WI38 (cell line): Measurements from ENCODE around the gene VPS26B.
A peak's percentile ranks its signal among the peaks of the same experiment; 100 is the strongest.

ENCODE experiments used
- H3K4me3 ChIP-seq: 2 replicates; pipeline ENCODE4 v1.5.1; 2011; ENCODE audit warnings: low read depth, mild to moderate bottlenecking, control low read depth, low read length
- CTCF ChIP-seq: IDR thresholded peaks from 2 replicates; pipeline ENCODE4 v1.5.1; 2012; ENCODE audit warnings: low read depth, mild to moderate bottlenecking, control low read depth, low read length

The VPS26B gene

GRCh38 chr11:134258577-134258976 is 34.1 kb downstream of the VPS26B start:
- TF ChIP-seq CTCF: no peak
- no peak overlapping the region for H3K4me3 ChIP-seq

GRCh38 chr11:134260503-134260902 is 36.0 kb downstream of the VPS26B start:
- H3K4me3 ChIP-seq: no peak overlapping the region

GRCh38 chr11:134260983-134261382 is 36.5 kb downstream of the VPS26B start:
- TF ChIP-seq CTCF: no peak
- no peak overlapping the region for H3K4me3 ChIP-seq

More at GRCh38 chr11:134260503-134260902, 36.0 kb downstream of the VPS26B start:
- TF ChIP-seq CTCF: no peak

GRCh38 chr11:134261626-134262488 is 37.4 kb downstream of the VPS26B start:
- TF ChIP-seq CTCF: peak; percentile 39; the same call in 1 of the 2 replicates
- H3K4me3 ChIP-seq: no peak overlapping the region

GRCh38 chr11:134264966-134265764 is 40.7 kb downstream of the VPS26B start:
- H3K4me3 ChIP-seq: no peak overlapping the region

GRCh38 chr11:134266440-134266839 is 42.0 kb downstream of the VPS26B start:
- no peak for TF ChIP-seq CTCF
- no peak overlapping the region for H3K4me3 ChIP-seq

More at GRCh38 chr11:134264966-134265764, 40.7 kb downstream of the VPS26B start:
- no peak for TF ChIP-seq CTCF

- no peak for TF ChIP-seq CTCF
These were observed 42.4 kb downstream of the VPS26B start for GRCh38 chr11:134266841-134267251.

More at GRCh38 chr11:134266841-134267251, 42.4 kb downstream of the VPS26B start:
- no peak overlapping the region for H3K4me3 ChIP-seq
